ENCODE results near the gene FNDC3B.

Gene FNDC3B

GRCh38 chr3:172060234-172060633 is 20.9 kb downstream of the FNDC3B start:
- H3K79me2 ChIP-seq (ENCODE audit: insufficient read depth, low read length) = no peaks in the 10 kb centered on the region
- no peak for TF ChIP-seq EZH2 (IDR thresholded peaks at IDR 0.05; ENCODE audit: borderline replicate concordance, low read length)
- TF ChIP-seq CTCF (IDR thresholded peaks at IDR 0.05; ENCODE audit: low read length) = no peak
- H3K27me3 ChIP-seq (ENCODE audit: insufficient read depth, low read length) = no peaks in the 10 kb centered on the region
- no peak overlapping the region for H3K27ac ChIP-seq (ENCODE audit: low read depth, low read length, poor library complexity, severe bottlenecking)
- H3K9ac ChIP-seq (ENCODE audit: low read length) = no peak overlapping the region
- peaks cover 4% of the 10 kb centered on the region for H3K4me1 ChIP-seq (ENCODE audit: insufficient read depth, low read length, severe bottlenecking)
- 0 out of 2 replicates have a peak, but pooled peaks cover 3% of the 10 kb centered on the region for H4K20me1 ChIP-seq (ENCODE audit: insufficient read depth, low read length)
- no peaks in the 10 kb centered on the region for H3K9me2 ChIP-seq (ENCODE audit: low read depth, low read length)
- H3K36me3 ChIP-seq (ENCODE audit: insufficient read depth, low read length) = no peaks in the 10 kb centered on the region
- no peaks in the 10 kb centered on the region for H3K9me3 ChIP-seq (ENCODE audit: low read length)
- H3K4me2 ChIP-seq (ENCODE audit: low read length) = no peak overlapping the region
- H3F3A ChIP-seq (ENCODE audit: insufficient read depth, low read length) = no peaks in the 10 kb centered on the region
- H2AFZ ChIP-seq (ENCODE audit: low read length) = no peak overlapping the region
- H3K4me3 ChIP-seq (ENCODE audit: low read depth, low read length, poor library complexity, severe bottlenecking) = no peak overlapping the region

GRCh38 chr3:172061724-172062184 is 22.4 kb downstream of the FNDC3B start:
- no peaks in the 10 kb centered on the region for H3K27me3 ChIP-seq (ENCODE audit: insufficient read depth, low read length)
- no peaks in the 10 kb centered on the region for H3K36me3 ChIP-seq (ENCODE audit: insufficient read depth, low read length)
- H2AFZ ChIP-seq (ENCODE audit: low read length) = no peak overlapping the region
- H3F3A ChIP-seq (ENCODE audit: insufficient read depth, low read length) = no peaks in the 10 kb centered on the region
- H3K79me2 ChIP-seq (ENCODE audit: insufficient read depth, low read length) = no peaks in the 10 kb centered on the region
- H4K20me1 ChIP-seq (ENCODE audit: insufficient read depth, low read length) = 0 out of 2 replicates have a peak, but pooled peaks cover 3% of the 10 kb centered on the region
- TF ChIP-seq EZH2 (IDR thresholded peaks at IDR 0.05; ENCODE audit: borderline replicate concordance, low read length) = no peak
- TF ChIP-seq CTCF (IDR thresholded peaks at IDR 0.05; ENCODE audit: low read length) = no peak
- H3K4me1 ChIP-seq (ENCODE audit: insufficient read depth, low read length, severe bottlenecking) = peaks cover 4% of the 10 kb centered on the region
- H3K4me2 ChIP-seq (ENCODE audit: low read length) = no peak overlapping the region
- H3K9me2 ChIP-seq (ENCODE audit: low read depth, low read length) = no peaks in the 10 kb centered on the region
- no peak overlapping the region for H3K27ac ChIP-seq (ENCODE audit: low read depth, low read length, poor library complexity, severe bottlenecking)
- H3K4me3 ChIP-seq (ENCODE audit: low read depth, low read length, poor library complexity, severe bottlenecking) = no peak overlapping the region
- H3K9ac ChIP-seq (ENCODE audit: low read length) = no peak overlapping the region
- H3K9me3 ChIP-seq (ENCODE audit: low read length) = no peaks in the 10 kb centered on the region

DNA sequence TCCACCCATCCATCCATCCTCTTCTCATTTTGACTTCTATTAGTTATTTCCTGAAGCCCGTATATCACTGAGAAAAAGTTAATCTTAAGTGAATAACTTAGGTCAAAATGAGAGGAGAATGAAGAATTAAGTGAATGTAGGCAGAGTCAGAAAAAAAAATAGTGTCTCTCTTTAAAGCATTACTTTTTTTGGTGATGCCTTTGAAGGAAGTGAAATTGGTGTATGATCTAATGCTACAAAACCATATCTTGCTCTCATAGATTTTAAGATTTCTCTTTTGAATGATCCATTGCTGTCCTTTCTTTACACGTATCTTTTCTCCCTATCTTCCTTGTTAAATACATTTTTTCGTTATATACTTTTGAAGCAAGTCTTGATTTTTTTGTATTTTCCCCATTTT is 23.4 kb downstream of the FNDC3B start:
- Histone ChIP-seq H3K36me3 (ENCODE audit: insufficient read depth, low read length) (no peaks in the 10 kb centered on the region), H3F3A (ENCODE audit: insufficient read depth, low read length) (no peaks in the 10 kb centered on the region), H3K4me1 (ENCODE audit: insufficient read depth, low read length, severe bottlenecking) (peaks cover 4% of the 10 kb centered on the region), H3K27ac (ENCODE audit: low read depth, low read length, poor library complexity, severe bottlenecking) (no peak overlapping the region), H3K4me2 (ENCODE audit: low read length) (no peak overlapping the region), H3K9ac (ENCODE audit: low read length) (no peak overlapping the region), H4K20me1 (ENCODE audit: insufficient read depth, low read length) (0 out of 2 replicates have a peak, but pooled peaks cover 3% of the 10 kb centered on the region), H3K27me3 (ENCODE audit: insufficient read depth, low read length) (no peaks in the 10 kb centered on the region), H3K9me2 (ENCODE audit: low read depth, low read length) (no peaks in the 10 kb centered on the region), H2AFZ (ENCODE audit: low read length) (no peak overlapping the region), H3K4me3 (ENCODE audit: low read depth, low read length, poor library complexity, severe bottlenecking) (no peak overlapping the region), H3K79me2 (ENCODE audit: insufficient read depth, low read length) (no peaks in the 10 kb centered on the region), H3K9me3 (ENCODE audit: low read length) (no peaks in the 10 kb centered on the region)
- TF ChIP-seq EZH2 (IDR thresholded peaks at IDR 0.05; ENCODE audit: borderline replicate concordance, low read length) = no peak
- TF ChIP-seq CTCF (IDR thresholded peaks at IDR 0.05; ENCODE audit: low read length) = no peak

Measured in OCI-LY1 (cell line).